Measurements from ENCODE around the gene RPA3.
A peak's percentile ranks its signal among the peaks of the same experiment; 100 is the strongest.

The RPA3 gene

DNA sequence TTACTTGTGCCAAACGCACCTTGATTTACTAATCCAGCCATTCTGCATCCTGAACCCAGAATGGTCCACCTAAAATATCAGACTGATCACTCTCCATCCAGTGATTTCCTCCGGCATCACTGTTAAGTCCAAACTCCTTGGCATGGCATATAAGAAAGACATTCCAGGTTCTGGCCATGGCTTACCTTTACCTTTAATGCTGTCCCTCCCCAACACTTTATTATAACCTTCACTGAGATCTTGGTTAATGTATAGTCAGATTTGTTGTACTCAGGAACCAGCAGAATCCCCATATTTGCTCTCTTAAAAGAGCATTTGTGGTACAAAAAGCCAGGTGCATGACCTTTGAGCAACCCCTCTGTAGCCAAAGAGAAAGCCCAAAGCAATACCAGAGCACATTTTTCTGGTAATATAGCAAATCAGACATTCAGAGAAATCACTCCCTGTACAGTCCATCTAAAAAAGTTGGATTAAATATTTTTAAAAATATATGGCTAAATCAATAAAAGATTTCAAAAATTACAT, 67.7 kb downstream of the RPA3 start:
- no peak for DNase-seq

DNA sequence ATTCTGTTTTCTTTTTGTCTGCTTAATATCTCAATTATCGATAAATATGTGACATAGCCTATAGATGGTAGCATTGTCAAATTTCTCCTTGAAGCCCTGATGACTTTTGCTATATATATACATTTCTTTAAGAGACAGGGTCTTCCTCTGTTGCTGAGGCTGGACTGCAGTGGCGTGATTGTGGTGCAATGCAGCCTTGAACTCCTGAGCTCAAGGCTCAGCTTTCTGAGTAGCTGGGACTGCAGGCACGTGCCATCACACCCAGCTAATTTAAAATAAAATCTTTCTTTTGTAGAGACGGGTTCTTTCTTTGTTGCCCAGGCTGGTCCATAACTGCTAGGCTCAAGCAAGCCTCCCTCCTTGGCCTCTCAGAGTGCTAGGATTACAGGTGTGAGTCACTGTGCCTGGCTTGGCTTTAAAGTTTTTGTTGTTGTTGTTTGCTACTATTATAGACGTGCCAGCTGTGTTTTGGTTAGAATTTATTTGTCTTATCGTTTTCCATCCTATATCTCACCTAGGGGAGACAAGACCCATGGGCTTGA, 70.8 kb downstream of the RPA3 start:
- DNase-seq, result no peak

DNA sequence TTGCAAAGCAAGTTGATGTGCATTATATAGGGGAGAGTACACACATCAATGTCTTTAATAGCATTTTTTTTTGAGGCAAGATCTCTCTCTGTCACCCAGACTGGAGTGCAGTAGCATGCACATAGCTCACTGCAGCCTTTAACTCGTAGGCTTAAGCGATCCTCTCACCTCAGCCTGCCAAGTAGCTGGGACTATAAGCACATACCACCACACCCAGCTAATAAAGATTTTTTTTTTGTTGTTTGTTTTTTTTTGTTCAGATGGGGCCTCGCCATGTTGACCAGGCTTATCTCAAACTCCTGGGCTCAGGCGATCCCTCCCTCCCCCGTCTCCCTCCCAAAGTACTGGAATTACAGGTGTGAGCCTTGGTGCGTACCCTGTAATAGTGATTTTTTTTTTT, 76.3 kb downstream of the RPA3 start:
- no peak for DNase-seq

DNA sequence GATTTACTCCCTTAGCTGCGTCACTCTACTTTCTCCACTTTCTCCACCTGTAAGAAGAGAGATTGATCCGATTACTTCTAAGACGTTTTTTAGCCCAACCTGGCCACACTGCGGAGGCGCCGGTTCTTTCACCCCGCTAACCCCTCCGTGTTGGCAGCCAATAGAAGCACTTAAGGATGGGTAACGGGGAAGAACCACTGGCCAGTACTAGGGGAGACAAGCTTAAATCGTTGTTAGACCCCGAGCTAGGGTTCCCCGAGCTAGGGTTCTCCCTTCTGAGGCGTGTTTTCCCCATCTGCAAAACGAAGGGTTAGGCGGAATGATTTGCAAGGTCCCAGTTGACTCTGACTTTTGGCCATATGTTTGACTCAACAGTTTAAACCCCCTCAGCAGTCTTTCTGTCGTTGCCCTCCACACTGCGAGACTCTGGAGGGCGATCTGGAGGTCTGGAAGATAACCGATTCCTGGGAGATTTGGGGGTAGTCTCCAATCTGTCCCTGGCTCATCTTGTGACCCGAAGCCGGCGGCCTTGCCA, 77.2 kb downstream of the RPA3 start:
- no peak for DNase-seq

DNA sequence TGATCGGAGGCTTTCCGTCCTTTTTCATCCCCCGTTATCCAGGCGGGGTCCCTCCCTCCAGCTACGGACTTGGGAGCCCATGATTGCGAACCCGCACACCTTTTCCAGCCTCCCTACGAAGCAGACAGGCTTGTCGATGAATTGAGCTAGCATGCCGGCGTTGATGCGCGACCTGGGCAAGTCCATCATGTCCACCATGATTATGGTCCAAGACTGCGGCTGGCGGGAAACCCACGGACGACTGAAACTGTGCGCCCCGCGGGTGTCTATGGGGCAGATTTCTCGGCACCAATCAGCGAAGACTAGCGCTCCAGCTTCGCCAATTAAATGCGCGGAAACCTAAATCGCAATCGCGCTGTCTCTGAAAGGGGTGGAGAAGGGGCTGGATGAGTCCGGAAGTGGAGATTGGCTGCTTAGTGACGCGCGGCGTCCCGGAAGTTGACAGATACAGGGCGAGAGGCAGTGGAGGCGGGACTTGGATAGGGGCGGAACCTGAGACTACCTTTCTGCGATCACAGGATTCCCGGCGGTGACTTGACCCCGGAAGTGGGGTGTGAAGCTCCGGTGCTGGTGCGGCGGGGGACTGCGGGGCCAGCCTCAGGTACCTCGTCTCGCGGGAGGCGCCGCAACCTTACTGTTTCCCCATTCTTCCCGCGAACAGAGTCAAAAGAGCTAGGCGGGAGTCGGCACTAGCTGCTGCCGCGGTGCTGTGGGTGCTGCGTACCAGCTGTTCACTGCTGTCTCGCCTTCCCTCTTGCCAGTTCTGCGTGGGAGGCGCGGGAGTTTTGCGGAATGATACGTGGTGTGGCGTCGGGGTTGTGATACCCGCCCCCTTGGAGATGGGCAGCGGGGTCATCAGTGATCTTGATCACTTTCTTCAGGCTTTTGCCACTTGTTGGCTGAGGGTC, 77.9 kb downstream of the RPA3 start, which contains the start of gene UMAD1:
UMAD1 (plus strand) TSS at position 532 of the 908 bp plus-strand sequence. CDS start 32,620 bp downstream, outside the sequence.
- DNase-seq, result peak; percentile 97

DNA sequence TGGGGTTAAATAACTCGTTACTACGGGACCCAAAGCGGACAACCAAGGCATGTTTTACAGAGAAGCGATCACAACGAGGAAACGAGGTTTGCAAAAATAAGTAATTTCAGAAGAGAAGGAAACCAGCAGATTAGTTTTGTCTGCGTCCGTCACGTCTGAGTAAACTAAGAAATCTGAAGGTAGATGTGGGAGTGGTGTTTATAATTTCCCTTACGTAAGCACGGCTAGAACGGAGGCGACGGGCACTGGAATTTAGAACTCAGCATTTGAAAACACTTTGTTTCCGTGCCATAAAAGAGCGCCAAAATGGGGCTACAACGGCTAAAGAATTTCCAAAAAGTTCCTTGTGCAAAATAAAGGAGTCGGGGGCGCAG, 78.6 kb downstream of the RPA3 start:
- no peak for DNase-seq

DNA sequence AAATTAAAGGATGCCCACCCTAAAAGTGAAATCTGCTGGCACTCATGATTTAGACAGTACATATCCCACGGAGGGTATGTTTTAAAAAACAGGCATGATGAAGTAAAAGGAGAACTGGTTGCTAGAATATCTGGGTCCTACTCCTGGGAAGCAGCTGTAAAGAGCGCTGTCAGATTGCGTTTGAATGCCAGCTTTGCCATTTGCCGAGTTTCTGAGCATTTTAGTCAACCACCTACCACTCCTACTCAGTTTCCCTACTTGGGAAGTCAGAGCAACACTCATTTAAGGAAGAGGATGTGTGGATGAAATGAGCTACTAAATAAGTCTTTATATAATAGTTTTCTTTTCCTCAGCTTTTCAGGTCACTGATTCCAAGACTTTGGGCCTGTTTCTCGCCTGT, 79.0 kb downstream of the RPA3 start:
- no peak for DNase-seq

DNA sequence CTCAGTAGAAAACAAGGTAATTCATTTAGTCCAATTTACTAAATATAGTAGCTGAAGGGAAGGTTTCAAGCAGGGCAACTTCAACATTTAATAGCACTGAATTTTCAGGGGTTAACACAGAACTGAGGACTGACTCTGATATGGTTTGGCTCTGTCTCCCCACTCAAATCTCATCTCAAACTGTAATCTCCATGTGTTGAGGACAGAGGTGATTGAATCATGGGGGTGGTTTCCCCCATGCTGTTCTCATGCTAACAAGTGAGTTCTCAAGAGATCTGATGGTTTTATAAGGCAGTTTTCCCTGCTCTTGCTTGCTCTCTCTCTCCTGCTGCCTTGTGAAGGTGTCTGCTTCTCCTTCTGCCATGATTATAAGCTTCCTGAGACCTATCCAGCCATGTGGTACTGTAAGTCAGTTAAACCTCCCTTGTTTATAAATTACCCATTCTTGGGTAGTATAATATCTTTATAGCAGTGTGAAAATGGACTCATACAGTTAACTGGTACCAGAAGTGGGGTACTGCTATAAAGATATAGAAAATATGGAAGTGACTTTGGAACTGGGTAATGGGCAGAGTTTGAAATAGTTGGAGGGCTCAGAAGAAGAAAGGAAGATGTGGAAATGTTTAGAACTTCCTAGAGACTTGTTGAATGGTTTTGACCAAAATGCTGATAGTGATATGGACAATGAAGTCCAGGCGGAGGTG, 87.6 kb downstream of the RPA3 start:
- DNase-seq, result no peak

DNA sequence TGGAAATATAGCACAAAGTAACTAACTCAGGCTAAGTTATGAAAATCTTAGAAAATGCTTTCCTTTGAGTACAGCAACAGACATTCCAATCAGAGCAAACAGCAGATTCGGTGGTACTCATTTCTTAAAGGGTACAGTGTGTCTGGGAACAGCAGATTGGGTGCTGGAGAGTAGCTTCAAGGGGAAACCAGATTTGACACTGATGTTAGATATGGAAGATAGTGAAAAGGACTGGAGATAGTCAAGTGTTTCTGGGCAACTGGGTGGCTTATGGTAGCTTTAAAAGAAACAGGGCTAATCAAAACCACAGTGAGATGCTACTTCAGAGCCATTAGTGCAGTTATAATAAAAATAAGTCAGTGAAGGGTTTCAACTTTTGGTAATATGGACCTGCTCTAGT, 89.9 kb downstream of the RPA3 start:
- no peak for DNase-seq

DNA sequence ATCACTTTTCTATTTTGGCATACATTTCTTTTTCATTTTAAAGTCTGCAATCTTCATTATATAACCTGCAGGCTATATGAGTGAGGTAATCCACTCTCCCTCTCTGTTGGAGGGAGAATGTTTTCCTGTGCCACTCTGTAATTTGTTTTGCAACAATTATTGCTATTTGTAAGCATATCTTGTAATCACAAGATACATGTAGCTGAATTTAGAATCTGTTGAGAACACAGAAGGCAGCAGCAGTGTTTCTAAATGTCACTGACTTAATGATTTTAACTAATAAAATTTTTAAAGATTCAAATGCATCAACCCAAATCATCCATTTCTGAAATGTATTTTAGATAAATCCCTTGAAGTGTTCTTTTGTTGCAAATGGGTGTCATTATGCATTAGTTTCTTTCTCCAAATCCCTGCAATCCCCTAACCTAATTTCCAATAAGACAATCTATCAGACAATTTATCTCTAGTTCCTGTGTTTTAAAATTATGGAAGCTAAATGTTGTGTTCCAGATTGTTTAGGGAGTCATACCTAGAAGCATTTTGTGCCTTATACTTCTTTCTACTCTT, 97.7 kb downstream of the RPA3 start:
- no peak for DNase-seq

DNA sequence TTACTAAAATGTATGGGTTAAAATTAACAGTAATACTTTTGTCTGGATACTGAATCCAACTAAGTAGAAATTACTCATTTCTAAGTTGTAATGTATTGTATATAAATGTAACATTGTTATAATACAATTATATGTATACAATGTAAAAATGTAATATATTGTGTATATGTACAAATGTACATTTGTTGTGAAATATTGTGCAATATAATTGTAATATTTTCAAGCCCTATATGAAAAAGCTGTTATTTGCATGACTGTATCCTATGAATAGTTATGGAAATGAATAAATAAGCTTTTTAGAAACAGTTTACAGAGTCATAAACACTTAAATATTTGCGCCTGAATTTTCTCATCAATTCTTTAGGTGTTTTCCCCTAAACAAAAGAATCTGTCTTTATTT, 98.2 kb downstream of the RPA3 start:
- DNase-seq, result no peak

DNA sequence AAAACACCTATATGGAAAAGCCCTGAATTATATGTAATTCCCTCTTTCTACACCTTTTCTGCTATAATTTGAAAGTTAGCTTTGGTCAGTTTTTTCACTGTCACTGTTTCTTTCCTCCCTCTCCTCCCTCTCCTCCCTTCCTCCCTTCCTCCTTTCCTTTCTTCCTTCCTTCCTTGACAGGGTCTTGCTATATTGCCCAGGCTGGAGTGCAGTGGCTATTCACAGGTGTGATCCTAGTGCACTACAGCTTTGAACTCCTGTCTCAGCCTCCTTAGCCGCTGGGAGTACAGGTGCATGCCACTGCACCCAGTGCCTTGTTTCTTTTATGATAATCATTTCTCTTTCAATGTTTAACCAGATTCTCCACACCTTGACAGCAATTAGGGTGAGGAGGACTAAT, 100.0 kb downstream of the RPA3 start:
- no peak for DNase-seq

DNA sequence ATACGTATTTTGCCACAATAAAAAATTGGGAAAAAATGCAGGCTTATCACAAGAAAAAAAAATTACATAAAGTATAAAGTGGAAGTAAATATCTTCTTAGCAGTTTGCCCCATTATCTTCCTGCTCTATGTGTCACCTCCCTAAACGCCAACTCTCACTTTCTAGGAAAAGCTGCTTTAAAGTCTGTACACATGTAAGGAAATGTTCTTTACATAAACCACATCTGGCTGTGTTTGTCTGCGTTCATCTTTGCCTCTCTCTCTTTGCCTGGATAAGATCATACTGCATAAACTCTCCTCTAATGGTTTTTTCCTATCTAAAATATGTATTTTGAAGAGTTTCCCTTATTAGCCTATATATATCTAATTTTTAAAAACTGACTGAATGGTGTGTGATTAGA, 100.9 kb downstream of the RPA3 start:
- DNase-seq, result no peak

DNA sequence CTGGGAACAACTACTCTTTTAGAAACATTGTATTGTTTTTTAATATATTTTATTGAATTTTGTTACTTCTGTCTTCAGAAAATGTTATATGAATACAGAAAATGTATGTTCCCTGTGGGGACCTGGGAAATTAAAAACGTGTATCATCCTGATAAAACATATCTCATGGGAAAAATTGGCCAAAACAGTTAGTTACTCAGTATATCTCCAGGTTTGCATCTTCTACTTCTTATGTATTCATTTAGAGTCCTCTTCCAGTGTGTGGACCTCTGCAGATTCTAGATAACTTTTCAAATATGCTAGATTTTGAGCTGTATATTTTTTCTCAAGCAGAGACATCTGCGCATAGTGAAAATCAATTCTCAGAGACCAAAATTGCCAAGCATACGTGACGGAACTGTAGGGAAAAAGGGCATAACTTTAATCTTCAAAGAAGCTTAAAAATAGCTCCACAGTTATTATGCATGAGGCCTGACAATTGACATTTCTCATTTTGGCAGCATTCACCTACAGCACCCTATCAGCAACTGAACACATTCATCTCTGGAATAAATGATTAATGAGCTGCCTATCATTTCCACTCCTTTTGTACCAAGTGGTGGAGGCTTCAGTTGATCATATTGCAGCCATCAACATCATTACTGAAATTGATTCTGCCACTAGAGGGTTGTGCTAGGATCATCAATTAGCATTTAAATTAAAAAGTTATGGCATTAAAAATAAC, 104.2 kb downstream of the RPA3 start:
- DNase-seq, result no peak

DNA sequence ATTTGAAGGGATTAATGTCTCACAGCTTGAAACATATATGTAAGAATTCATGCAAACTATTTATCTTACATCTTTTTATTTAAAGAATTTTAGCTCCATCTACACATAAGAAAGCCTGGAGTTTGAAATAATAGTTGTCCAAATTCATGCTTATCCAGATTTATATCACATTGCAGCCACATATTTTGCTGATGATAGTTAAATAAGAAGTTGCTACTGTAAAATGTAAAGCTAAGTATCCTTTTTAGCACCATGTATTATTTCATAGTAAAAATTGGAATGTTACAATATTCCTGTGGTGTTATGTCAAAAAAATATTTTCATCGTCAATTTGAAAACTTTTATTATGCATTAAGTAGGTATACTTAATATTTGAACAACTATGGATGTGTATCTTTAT, 105.2 kb downstream of the RPA3 start:
- DNase-seq, result no peak

DNA sequence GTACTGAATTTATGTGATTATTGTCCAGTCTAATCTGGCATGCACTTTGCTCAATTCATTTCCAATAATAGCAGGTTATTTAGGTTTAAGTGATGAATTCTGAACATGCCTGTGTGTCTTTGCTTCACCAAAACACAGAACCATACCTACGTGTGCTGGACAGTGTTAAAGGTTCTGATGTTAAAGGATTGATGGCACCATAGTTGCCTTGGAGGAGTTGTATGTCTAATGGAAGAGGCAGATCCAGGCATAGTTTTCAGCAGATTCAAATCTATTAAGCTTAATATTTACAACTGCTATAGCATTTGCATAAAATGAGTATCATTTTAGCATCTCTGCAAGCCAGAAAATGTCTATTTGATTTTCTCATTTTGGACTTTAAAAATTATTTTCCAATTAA, 105.9 kb downstream of the RPA3 start:
- no peak for DNase-seq

DNA sequence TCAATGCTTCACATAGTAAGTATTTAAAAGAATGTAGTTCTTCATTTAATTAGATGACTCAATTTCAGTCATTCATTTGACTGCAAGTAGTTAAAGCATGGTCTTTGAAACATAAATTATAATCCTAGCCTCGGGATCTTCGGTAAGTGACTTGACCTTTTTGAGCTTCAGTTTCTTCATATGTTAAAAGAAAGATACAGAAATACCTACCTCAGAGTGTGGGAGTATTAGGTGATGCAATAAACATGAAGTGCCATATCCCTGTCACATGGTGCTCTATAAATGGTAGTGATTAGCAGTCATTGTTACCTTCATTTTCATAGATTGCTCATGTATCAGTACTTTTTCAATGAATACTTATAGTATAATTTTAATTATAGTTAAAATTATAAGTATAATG, 109.1 kb downstream of the RPA3 start:
- no peak for DNase-seq

DNA sequence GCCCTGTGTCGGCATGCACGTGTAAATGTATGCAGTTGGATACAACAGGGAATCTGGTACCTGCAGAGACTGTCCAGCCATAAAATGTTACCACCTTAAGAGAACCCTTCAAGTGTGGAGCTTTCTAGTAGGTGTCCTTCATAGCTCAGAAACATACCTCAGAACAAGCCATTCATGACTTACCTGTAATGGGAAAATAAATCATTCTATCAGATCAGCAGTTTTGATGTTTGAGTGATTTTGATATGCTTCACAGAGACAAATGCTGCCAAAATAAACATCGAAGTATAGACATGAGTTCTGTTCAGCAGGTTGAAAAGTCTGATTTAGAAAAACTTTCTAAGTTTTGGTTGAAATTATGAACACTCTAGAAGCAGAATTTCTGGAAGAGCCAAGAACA, 111.4 kb downstream of the RPA3 start:
- no peak for DNase-seq

DNA sequence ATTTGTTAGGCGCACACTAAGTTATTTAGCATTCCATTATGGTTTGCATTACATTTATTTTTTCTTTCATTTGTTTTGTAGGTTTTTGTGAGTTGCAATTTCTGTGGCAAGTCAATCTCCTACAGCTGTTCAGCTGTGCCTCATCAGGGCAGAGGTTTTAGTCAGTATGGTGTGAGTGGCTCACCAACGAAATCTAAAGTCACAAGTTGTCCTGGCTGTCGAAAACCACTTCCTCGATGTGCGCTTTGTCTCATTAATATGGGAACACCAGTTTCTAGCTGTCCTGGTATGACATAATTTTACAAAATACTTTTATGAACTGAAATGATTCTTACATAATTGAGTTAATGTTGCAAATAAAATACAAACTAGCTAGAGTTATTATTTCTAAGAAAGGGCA, 122.2 kb downstream of the RPA3 start:
- DNase-seq, result no peak

DNA sequence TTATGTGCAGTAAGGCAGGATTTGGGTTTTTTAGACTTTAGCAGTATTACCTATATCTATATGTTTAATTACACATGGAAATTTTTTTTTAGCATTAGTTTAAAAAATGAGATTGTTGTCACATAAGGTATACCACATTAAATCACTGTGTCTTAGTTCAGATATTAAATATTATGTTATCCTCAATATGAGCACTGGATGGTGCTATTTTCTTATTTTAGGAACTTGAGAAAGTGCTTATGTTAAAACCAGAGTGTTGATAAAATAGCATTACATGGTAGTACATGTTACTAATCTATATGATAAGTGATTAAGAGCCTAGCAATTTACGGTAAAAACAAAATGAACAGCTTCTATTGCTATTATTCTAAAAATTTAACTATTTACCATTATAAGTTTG, 123.0 kb downstream of the RPA3 start:
- no peak for DNase-seq
